NCI-H2029 treated with DMSO at 0.1 percent for 48 hours (cell line): Measurements from ENCODE around the gene CSTB.

Experiments used
- DNase-seq: peaks from one replicate; lab custom pipeline; 2025; lab: John Stamatoyannopoulos, UW

The CSTB gene

DNA sequence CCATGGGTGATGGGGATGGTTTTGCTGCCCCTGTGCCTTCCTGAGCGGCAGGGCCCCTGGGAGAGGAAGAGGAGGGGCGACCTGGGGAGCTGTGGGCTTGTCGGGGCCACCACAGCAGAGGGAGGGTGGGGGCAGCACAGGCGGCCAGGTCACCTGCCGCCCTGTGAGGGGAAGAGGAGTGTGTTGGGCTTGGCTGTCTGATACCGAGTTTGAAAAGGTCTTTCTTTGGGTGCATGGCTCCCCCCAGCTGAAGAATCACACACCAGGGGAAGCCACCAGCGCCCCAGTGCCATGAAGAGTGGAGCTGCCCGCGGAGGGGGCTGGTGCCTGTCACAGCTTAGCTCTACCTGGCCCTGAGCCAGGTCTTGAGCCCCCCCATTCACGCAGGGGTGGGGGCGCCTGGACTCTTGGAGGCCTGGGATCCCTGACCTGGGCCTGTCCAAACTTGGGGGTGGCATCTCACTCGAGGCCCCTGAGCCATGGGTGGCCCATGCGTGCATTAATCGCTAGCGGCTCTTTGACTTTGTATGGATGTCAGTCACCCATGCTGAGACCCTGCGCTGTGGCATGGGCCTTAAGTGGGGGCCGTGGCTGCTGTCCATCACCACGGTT is 26.4 kb downstream of the CSTB start:
- no peak for DNase-seq

- DNase-seq: no peak
These were observed 27.5 kb downstream of the CSTB start for GRCh38 chr21:43748622-43749021.

DNA sequence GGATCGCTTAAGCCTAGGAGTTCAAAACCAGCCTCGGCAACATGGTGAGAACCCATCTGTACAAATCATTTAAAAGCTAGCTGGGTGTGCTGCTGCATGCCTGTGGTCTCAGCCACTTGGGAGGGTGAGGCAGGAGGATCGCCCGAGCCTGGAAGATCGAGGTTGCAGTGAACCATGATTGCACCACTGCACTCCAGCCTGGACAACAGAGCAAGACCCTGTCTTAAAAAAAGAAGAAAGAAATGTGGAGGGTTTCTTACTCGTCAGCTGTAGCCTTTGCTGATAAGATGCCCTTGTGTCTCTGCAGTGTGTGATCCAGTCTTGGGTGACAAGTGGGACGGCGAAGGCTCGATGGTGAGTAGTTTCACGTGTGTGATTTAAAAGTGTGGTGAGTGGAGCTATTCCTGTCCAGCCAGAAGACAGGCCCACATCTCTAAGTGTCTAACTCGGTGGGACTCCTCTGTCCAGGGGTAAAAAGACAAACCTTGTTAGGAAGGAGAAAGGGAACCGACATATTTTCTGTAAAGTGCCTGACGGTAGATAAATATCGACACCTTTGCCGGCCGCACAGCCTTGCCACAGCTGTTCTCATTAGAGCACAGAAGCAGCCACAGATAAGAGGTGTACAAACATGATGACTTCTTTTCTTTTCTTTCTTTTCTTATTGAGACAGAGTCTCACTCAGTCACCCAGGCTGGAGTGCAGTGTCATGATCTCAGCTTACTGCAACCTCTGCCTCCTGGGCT is 30.2 kb downstream of the CSTB start:
- no peak for DNase-seq

DNA sequence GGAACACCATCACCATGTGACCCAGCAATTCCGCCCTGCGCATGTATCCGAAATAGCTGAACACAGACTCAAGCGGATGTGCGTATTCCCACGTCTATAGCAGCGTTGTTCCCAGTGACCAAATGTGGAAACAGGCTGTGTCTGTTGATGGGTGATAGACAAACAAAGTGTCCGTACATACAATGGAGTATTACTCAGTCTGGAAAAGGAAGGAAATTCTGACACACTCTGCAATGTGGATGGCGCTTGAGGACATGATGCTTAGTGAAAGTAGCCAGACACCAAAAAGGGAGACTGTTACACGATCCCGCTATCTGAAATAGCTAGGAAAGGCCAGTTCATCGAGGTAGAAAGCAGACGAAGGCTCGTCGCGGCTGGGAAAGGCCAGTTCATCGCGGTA is 31.4 kb downstream of the CSTB start:
- DNase-seq: no peak

DNA sequence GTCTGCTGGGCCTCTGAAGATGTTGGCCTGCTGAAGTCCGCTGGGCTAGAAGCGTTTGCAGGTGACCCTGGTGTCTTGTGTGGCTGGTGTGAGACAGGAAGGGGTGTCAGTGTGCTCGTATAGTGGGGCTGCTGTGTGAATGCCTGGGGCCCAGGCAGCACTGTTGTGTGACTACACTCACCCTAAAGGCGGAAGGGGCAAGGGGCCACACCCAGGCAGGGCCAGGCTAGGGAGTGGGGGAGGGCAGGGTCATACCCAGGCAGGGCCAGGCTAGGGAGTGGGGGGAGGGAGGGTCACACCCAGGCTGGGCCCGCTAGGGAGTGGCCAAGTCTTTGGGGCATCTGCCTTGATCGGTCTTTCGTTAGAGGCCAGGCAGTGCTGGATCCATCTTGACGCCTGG is 32.2 kb downstream of the CSTB start:
- DNase-seq: no peak

DNA sequence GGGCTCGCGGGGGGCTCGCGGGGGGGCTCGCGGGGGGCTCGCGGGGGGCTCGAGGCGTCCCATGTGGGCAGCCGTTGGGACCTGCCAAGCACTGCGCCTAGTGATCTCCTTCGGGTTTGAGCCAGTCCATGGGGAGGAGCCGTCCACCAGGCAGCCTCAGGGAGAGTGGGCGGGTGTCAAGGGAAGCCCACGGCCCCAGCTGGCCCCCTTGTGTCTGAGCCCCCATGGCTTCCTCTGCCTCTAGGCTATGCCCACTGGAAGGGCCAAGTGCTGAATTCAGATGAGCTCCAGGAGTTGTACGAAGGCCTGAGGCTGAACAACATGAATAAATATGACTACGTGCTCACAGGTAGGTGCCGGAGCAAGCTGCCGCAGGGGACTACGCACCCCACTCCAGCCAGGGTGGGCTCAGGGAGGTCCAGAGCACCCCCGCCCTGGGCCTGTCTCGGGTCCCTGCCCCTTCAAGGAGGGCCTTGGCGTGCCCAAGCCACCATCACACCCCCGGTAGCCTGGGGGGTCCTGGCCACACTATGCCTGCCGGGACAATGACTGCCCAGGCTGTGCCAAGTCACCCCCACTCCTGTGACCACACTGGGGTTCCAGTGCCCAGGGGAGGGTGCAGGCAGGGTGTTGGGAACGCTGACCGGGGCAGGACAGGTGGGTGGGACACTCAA is 34.5 kb downstream of the CSTB start:
- no peak for DNase-seq

DNA sequence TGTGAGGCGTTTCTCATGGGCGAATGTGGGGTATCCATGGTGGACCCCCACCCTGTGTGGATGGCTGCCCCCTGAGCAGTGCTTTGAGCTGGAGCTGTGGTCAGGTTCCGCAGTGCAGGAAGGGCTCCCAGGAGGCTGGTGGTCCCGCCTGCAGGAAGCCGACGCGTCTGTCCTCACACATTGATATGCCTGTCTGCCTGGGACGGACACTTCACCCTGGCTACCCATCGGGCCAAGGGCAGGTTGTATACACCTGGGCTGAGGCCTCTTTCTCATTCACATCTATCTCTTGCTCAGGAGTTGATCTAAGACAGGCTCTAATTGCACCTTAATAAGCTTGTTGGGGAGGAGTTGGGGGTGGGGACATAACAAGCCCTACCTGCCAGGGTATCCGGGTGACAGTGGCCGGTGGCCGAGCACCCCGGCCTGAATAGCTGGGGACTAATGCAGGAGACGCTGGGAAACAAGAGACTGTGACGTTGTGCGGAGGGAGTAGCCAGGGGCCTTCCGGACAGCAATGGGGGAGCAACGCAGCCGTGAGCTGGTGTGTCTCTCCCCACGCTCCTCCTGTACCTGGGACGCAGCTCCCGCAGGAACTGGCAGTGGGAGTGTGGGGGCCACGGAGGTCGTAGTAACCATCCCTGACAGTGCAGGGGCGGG is 35.5 kb downstream of the CSTB start:
- DNase-seq: no peak

- DNase-seq: no peak
These were observed 36.3 kb downstream of the CSTB start for GRCh38 chr21:43739621-43740435.

GRCh38 chr21:43737158-43737950 is 38.8 kb downstream of the CSTB start:
- no peak for DNase-seq

GRCh38 chr21:43736224-43736883 is 39.8 kb downstream of the CSTB start:
- DNase-seq: no peak

- no peak for DNase-seq
These were observed 40.6 kb downstream of the CSTB start for GRCh38 chr21:43735236-43736091.

GRCh38 chr21:43734928-43735229 is 41.2 kb downstream of the CSTB start:
- DNase-seq: no peak

- DNase-seq: peak; percentile 41
These were observed 41.8 kb downstream of the CSTB start for GRCh38 chr21:43734131-43734927.

DNA sequence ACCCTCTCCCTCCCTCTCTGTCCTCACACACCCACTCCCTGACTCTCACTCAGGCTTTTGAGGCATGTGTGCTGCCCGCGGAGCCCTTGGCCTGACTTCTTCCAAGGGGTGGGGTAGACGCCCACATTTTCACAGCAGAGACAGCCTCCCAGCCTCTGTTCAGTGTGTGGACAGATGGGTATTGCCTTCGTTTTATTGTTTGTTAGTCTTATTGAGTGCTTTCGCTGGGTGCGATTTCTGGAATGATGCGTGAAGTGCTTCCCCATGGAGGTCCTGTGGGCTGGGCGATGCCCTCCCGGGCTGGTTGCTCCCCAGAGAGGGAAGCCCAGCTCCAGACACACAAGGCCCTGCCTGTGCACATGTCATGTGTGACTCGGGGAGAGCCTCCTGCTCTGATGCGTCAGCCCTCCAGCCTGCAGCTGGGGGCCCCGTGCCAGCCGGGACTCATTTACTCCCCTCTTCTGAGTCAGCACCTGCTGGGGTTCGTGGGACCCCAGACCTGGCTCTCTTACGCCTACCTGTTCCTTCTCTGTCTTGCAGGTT is 42.5 kb downstream of the CSTB start:
- DNase-seq: no peak

GRCh38 chr21:43733060-43733459 is 43.0 kb downstream of the CSTB start:
- no peak for DNase-seq

- DNase-seq: no peak
These were observed 44.0 kb downstream of the CSTB start for GRCh38 chr21:43731891-43732711.

DNA sequence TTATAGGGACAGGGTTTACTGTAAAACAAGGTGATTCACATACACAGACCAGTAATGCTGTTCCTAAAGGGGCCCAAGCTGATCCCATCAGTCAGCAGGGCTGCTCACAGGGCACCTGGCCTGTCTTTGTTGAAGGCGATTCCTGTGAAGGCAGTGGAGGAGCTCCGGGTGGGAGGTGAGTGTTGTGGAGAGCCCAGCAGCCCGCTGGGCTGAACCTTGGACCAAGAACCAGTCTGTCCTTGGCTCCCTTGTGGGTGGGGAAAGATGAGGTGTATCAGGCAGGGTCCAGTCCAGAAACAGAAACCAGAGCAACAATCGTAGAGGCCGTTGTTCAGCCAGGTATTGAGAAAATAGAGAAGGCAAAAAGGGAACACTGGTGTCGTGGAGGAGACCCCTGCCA is 44.6 kb downstream of the CSTB start:
- no peak for DNase-seq
